HG03457 (cell line): ENCODE measurements around the gene CTRB1.
"Not testable (repeated sequence)": the region's sequence is repeated elsewhere in the genome, so short reads cannot be mapped to it uniquely, and the experiment has no call there.

ENCODE experiments used
- ATAC-seq: cut with Tn5 transposase; IDR thresholded peaks from one replicate; pipeline ENCODE4 v1.9.1; 2021; ENCODE audit warnings: moderate number of reproducible peaks; ENCODE audit not compliant: unreplicated experiment

CTRB1 gene

DNA sequence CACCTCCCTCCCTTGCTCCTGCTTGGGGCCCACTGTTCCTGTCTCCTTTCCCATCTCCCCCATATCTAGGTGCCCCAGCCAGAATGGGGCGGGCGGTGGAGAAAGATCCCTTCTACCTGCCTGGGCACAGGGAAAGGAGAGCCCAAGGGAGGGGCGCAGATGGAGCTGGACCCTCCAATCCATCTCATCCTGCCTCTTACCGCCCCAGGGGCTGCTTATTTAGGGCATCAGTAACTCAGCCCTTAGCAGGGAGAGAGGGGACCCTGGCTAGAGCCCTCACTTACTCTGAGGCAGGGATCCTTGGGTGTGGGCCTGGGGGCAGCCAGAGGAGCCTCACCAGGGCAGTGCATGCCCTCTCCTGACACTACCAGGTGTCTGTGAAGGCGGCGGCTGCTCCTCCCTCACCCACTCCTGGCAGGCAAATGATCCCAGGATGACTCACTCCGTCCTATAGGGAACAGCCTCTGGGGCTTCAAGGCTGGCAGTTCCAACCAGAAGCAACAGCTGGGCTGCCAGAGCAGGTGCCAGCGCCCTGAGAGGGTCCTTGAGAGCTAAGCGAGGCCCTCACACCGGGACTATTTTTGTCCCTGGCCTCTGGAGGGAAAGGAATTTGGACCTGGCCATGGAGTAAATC is 49.0 kb downstream of the CTRB1 start:
- no peak for ATAC-seq

DNA sequence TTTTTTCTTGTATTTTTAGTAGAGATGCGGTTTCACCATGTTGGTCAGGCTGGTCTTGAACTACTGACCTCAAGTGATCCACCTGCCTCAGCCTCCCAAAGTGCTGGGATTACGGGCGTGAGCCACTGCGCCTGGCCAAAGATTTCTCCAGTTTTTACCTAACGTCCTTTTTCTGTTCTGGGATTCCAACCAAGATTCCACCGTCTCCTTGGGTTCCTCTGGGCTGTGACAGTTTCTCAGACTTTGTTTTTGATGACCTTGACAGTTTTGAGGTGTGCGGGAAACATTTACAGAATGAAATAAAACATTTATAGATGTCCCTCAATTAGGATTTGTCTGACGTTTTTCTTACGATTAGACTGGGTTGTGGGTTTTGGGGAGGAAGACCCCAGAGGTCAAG is 50.6 kb downstream of the CTRB1 start:
- ATAC-seq: not testable (repeated sequence)

GRCh38 chr16:75271441-75272096 is 52.8 kb downstream of the CTRB1 start:
- no peak for ATAC-seq

DNA sequence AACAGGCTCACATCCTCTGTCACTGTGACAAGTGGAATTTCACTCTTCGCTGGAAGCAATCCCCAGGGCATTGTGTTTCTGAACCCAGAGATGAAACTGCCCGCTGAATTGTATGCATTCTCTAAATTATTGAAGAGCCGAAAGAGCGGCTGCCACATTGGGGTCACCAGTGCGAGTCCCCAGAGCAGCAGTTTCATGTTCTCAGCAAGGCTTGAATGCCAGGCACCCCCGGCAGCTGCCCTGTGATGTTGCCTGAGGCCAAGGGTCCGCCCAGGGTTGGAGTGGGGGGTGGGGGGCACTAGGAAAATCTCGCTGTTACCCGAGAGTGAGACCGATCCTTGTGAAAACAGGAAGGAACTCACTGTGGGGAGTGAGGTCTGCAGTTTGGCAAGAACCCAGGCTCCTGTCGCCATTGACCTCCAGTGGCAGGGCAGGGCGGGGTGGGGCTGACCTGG is 53.3 kb downstream of the CTRB1 start:
- ATAC-seq: no peak

DNA sequence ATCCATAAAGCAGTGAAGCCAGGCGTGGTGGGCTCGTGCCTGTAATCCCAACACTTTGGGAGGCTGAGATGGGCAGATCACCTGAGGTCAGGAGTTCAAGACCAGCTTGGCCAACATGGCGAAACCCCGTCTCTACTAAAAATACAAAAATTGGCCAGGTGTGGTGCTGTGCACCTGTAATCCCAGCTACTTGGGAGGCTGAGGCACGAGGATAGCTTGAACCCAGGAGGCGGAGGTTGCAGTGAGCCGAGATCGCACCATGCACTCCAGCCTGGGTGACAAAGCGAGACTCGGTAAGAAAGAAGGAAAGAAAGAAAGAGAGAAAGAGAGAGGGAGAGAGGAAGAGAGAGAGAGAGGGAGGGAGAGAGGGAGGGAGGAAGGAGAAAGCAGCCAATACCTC is 53.8 kb downstream of the CTRB1 start:
- not testable (repeated sequence) for ATAC-seq

- no peak for ATAC-seq
These were observed 54.5 kb downstream of the CTRB1 start for GRCh38 chr16:75273054-75273925.
